Glomerular visceral epithelial cell (primary cell): ENCODE data around the gene EHD4.

Source experiments
- DNase-seq: peaks from one replicate; pipeline ENCODE4 v3.0.0-alpha.2; 2016; ENCODE audit errors: extremely low spot score

EHD4 gene

DNA sequence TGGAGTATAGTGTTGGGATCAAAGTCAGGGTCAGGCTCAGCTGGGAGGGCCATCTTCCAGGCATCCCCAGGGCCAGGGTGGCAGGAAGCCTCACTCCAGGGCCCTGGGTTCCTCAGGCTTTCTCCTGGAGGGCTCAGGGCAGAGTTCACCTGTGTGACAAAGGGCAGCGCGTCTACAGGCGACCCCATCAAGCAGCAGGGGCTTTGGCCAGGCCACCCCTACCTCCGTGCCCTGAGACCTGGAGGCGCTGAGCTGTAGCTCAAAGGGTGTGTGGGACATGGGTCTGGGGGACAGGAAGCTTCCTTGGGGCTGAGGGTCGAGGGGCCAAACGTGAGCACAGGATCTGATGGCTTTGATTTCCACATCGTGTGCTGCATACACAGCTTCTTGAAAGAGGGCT, 91.3 kb downstream of the EHD4 start:
- DNase-seq: no peak

DNA sequence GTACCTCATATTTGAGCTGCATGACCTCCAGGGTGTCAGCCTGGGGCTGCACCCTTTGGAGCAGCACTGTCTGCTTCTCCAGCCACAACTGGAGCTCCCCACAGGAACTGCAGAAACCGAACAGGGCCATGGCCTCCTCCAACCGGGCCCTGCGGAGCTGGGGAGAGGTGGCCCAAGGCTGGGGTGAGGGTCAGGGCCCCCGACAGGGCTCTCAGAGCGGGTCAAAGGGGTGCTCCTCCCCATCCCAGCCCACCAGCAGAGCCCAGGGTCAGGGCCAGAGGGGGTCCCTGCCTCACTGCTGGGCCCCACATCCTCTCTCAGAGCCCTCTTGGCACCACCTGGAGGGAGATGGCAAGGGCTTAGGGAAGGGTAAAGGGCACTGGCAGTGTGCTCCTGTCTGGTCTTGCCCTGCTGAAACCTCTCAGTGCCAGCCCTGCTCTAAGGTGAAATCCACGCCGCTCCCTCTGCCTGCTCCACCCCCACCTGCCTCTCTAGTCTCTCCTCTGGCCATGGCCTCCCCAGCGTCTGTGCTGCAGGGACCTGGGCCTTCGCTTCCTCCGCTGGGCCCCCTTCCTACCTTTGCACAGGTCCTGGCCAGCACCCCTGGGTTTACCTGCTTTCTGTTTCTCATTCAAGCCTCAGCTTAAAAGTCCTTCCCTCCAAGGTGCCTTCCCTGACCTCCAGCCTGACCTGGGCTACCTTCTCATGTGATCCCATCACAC, 92.0 kb downstream of the EHD4 start:
- DNase-seq: no peak

DNA sequence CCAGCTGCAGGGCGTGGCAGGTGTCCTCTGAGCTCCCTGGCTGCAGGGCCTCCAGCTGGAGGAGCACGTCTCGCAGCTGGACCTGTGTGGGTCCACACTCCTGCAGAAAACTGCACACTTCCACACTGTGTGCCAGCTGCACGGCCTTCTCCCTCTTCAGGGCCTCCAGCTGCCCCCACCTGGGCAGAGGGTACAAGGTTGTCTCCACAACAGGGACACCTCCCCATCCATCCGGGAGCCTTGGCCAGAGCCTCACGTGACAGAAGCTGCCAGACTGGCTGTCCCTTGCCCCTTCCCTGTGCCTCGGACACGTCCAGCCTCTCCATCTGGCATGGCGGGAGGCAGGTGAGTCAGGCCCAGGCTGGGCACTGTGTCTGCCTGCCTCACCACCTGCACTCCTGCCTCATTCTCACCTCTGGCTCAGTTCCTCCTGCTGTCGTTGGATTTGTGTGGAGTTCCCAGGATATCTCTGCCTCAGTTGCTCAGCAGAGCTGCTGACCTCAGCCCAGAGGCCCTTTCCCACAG, 93.0 kb downstream of the EHD4 start:
- no peak for DNase-seq

DNA sequence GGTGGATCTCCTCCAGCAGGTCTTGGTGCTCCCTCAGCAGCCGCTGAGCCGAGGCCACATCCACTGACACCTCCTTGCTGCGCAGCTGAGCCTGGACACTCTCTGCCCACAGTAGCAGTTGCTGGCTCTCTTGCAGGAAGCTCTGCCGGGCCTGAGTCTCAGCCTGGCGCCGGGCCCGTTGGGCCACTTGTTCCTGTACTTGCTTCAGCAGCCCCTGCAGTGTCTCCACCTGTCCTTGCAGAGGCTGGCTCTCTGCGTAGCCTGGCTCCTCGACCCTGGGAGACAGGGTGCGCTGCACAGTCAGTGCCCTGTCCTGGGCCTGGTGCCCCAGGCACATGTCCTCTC, 94.0 kb downstream of the EHD4 start:
- DNase-seq: no peak

DNA sequence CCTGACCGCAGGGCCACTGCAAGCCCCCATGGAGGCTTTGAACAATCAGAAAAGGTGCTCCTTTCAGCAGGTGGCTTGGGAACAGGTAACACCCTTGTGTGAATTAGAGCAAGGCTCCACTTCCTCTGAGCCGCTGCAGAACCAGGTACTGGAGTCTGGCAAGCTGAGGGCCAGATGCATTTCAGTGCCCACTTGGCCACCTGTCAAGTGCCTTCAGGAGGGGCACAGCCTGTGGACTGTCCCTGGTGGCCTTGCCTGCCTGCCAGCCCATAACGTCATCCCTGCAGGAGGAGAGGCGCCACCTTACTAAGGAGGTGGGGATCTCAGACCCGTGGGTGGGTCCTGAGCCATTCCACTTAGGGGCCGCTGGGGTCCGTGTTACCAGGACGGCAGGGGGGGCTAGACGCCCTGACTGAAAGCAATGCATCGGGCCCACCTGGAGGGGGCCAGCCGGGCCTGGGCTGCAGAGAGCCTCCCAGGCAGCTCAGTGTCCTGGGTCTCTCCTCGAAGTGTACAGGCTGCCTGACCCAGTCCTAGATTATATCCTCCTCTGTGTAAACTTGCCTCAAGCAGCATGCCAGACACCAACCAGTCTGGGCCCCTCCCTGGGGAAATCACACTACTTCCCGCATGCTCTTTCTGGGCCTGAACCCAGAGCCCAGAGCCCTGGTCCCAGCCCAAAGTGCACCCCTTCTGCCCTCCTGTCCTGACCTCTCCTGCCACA, 94.6 kb downstream of the EHD4 start:
- DNase-seq: no peak

DNA sequence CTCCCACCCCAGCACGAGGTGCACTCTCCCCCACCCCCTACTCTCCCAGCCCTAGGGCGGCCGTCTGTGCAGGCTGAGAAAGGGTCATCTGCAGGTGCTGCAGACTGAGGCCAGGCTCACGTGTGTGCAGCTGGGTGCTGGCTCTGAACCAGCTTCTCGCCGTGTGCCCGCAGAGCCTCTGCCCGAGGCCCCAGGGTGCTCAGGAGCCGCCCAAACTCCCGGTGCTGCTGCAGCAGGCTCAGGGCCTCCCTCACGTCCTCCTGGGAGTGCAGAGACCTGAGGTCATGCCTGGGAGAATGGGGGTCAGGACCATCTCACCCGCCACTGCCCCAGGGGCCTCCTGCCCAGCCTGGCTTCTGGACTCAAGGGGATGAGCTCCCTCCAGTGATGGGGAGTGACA, 95.7 kb downstream of the EHD4 start:
- DNase-seq: no peak

DNA sequence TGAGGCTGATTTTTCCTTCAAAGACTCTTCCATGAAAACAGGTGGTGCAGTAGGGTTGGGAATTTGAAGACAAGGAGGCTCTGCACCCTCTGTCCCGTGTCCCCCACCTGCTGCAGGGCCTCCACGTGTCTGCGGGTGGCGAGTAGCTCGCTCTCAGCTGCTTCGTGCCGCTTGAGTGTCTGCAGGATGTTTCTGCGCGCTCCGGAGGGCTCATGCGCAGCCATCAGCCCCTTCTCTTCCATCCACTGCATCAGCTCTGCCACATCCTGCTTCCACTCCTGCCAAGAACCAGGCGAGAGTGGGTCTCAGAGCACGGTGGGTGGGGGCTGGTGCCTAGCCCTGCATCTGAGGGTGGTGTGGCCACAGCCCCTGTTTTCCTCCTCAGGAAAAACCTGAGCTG, 96.3 kb downstream of the EHD4 start:
- DNase-seq: no peak

DNA sequence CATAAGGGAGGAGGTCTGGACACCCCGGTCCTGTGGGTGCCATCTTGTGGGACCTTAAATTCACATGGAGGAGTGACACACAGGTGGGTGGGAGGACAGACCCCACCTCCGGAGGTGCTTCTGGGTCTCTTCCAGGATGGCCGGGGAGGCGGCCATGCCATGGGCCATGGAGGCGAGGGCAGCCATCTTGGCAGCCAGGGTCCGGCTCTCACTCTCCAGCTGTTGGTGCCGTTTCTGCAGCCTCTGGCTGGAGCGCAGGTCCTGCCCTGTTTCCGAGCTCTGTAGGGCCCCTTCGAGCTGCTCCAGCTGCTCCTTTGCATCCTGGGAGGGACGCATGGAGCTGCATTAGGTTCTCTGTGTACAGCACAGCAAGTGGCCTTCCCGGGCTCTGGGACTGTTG, 97.6 kb downstream of the EHD4 start:
- no peak for DNase-seq

DNA sequence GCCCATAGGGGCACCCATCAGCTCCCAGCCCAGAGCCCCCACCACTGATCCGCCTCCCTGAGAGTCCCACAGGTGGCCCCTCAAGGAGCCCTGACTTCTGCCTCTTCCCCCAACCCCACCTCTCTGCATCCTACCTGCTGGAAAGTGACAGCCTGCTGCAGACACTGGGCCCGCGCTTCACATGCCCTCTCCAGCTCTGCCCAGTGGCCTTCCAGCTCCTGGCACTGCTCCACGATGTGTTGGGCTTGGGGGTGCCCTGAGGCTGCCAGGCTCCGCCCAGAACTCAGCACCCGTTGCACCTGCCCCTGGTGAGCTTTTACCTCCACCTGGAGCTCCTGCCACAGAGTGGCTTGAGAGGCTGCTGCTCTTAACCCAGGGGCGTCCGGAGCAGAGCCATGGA, 98.6 kb downstream of the EHD4 start:
- DNase-seq: no peak

DNA sequence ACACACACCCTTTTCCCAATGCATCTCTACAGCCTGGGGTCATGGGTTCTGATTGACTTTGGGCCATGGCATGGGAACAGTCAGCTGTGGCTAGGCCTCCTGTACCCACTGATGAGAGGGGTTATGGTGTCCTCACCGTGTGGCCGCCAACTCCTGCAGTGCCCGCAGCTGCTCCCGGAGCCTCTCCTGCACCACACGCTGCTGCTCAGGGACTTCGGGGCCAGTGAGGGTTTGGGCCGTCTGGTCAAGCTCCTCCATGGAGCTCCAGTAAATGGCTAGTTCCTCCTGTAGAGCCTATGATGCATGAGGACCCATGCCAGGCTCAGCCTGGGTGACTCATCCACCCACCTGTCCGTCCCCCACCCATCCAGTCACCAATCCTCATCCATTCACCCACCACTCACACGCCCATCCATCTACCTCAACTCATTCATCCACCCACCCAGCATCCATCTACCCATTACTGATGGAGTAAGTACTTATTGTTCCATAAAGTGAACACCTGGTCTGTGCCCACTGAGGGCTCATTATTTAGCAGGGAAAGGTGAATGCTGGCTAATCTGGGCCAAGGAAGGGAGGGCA, 100.1 kb downstream of the EHD4 start:
- no peak for DNase-seq

DNA sequence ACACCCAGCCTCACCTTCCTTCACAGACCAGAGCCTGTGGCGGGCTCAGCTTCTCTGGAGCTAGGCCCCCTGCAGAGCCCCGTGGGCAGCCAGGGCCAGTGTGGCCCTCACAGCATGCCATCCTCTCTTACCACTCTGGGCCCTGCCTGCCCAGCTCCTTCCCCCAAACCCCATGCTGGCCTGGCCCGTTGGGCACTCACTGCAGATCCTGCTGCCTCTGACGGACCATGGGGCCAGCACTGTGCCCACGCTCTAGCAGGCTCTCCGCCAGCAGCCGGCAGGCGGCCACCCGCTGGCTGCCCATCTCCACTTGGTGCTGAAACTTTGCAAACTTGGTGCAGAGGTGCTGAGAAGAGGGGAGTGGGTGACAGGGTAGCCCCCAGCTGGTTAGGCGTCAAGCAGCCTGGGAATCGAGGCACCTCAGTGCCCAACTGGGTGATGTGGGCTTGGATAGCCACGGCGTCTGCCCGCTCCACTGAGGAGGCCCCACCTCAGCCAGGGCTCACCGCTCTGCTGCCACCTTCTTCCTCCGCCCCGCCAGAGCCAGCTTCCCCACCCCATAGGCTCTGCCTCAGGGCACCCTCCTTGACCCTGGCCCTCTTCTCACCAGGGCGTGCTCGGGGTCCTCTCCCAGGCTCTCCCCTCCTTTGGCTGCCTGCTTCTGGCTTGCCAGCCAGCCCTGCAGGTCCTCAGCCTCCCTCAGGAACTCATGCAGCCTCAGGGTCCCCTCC, 101.0 kb downstream of the EHD4 start:
- no peak for DNase-seq

DNA sequence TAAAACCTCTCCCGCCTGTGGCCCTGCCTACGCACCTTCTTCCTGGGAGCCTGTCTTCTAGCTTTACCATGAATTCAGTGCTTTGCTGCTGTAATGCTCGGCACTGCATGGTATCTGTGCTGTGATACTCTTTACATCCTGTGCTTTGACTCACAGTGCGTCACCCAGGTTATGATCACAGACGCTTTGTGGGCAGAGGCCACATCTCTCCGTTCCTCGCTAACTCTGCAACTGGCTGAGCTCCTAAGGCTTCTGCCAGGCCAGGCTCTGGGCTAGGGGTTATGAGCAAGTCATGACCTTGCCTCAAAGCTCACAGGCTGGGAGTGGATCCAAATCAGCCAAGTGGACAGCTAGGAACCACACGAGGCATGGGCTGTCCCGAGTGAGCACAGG, 101.7 kb downstream of the EHD4 start:
- DNase-seq: peak; percentile 94

DNA sequence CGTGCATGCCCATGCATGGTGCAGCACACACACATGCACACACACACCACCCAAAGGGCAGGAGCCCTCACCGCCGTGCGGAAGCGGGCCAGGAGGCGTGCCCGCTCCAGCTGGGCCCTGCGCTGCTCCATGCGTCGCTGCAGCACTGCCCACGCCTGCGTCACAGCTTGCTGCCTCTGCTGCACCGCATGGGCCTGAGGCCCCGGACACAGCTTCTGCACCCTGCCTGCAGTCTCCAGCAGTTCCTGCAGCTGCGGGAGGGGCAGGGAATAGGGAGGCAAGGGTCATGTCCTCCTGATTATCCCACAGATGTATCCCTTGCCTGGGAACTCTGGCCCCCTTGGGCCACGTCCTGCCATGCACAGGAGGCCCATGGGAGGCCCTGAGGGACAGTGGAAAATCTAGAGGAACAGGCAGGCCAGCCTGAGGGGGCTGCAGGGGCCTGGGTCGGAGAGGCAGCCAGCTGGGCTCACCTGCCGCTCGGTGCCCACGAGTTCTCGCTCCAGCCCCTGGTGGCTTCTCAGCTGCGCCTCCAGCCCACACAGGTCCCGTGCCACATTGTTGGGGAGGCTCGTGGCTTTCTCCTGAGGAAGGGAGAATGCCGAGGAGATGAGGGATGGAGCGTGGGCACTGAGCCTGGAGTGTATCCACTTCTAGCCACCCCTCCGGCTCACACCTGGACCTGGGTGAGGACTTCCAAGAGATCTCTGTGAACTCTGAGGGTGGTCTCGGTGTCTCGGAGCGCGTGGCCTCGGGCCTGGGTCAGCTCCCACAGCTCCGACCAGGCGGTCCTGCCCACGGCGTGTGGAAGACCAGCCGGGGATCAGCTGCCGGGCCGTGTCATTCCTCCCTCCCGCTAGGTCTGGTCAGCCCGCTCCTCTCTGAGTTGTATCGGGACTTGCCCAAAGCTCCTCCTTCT, 102.3 kb downstream of the EHD4 start:
- no peak for DNase-seq

DNA sequence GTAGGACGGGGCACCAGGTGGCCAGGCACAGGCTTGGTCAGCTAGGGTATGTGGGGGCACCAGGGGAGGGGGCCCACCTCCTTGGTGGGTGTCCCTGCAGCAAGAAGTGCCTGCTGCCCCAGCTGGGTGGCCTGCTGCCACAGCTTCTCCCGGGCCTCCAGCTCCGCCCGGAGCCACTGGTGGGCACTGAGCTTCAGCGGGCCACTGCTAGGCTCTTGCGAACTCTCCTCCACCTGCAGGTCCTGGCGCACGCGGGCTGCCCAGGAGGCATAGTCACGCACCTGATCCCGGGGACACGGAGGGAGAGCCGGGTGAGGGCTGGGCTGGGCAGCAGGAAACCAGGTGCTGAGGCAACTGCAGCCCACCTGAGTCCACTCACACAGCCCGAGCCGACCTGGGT, 104.0 kb downstream of the EHD4 start:
- no peak for DNase-seq

DNA sequence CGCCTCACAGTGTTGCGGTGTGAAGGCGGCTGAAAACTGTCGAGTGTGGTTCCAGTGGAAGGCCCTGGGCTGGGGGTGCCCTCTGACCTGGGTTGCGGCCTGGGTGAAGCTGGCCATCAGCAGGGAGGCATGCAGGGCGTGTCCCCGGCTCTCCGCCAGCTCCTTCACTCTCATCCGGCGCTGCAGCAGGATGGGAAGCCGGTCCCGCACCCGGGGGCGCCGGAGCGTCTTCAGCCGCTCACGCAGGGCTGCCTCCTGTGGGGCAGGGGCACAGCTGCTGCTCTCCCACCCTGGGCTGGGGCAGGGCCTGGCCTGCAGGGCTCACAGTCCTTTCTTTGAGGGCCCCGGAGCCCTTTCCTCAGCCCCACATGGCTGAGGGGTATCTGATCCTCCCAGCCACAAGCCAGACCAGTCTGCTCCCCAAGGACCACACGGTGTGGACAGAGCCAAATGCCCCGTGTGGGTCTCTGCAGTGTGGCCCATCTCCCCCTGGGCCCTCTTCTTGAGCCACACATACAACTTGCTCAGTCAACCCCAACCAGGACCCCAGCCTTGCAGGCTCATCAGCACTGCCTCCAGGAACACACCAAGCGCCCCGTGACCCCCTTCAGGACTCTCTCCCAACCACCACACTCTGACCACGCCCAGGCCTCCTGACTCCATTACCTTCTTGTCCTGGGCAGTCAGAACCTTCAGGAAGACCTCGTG, 105.3 kb downstream of the EHD4 start:
- no peak for DNase-seq

DNA sequence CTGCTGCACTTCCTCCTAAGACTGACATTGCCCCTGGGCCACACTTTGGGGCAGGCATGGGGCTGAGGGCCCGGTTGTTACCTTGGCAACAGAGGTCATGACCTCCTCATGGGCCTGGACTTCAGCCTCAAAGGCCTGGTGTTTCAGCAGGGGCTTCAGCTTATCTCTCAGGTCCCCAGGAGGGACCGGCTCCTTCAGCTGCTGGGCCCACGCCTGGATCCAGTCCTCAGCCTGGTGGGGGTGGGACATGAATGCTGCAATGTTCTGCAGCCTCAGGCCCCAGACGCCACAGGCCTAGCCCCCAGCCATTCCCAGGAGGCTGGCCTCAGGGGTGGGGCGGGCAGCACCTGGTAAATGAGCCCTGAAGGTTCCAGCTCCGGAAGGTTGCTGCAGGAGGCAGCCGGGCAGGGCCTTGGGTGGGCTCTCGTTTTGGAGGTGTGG, 106.1 kb downstream of the EHD4 start:
- no peak for DNase-seq

DNA sequence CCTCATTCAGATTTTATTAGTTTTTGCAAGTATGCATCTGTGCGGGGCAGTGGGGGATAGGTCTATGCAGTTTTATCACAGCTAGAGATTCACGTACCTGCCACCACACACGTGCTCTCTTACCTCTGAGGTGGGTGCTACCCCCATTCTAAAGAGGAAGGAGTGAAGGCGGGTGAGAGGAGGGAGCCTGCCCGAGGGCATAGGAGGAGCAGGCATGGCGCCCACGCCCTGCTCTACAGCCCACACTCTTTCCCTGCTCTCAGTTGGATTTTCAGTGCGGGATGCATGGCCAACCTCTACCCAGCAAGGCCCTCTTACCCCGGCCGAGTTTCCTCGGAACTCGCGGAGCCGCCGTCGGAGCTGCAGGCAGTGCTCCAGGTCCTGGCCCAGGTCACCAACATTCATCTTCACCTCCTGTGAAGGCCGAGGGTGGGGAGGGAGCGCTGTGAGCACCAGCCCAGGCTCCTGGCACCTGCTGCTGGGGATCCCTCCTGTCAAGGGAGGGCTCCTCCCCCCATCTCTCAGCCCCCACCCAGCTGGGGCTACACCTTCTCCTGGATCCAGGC, 106.8 kb downstream of the EHD4 start:
- no peak for DNase-seq

DNA sequence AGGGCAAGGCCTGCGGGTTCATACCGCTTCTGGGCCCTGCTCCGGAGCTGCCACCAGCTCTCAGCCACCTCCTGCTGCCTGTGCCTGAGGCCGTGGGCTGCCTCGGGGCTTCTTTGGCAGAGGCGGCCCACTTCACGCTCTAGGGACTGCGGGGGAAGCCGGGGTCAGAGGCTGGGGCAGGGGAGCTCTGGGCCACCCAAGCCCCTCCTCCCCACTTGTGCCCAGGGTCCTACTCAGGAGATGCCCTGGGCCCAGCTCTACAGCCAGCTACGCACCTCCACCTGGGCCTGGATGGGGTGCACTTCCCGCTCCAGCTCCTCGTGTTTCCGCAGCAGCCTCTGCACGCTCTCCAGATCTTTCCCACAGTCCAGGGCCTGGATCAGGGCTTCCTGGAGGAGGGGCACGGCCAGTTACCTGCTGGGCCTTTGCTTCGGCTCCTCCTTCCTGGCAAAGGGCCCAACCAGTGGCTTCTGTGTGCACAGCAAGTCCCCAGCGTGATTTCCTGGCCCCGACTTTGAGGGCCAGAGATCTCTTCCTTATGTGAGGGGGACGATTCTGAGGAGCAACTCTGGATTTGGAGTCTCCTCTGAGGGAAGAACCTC, 109.7 kb downstream of the EHD4 start:
- DNase-seq: no peak

DNA sequence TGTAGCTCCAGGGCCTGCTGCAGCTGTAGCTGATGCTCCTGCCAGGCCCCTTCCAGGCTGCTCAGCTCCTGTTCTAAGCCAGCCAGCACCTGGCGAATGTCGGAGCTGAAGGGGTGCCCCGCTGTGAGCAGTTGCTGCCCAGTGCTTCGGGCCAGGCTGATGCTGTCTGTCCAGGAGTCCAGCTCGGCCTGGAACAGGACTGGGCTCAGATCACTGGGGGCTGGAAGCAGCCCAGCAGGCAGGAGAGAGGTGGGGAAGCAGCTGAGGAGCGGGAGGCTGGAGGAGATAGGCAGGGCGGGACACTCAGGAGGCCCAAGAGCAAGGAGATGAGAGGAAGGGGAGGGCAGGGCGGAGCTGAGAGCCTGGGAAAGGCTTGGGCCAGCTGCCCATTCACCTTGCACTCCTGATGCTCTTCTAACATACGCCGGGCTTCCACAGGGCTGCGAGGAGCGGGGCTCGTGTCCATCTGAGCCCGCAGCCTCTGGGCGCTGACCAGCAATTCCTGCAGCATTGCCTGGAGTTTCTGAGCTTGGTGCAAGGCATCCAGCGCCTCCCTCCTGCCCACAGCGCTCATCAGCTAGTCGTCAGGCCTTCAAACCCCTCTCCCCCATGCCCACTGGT, 110.5 kb downstream of the EHD4 start:
- no peak for DNase-seq
